ENCODE results near the gene CACNA1D.

CACNA1D gene

GRCh38 chr3:53649816-53650215, 155.4 kb downstream of the CACNA1D start:
- Histone ChIP-seq H3K9ac (ENCODE audit: low read depth, low read length, poor library complexity) (no peak overlapping the region), H4K8ac (ENCODE audit: low read depth, low read length) (no peak overlapping the region), H3K36me3 (replicated peaks in 1 of 2; ENCODE audit: control insufficient read depth in 2 of 2, insufficient read depth in 2 of 2, low read length in 2 of 2) (no peaks in the 10 kb centered on the region), H2AK5ac (ENCODE audit: low read depth, low read length) (no peak overlapping the region), H3K9me3 (replicated peaks in 1 of 2; ENCODE audit: control insufficient read depth in 2 of 2, insufficient read depth in 1 of 2, low read depth in 1 of 2, low read length in 2 of 2) (peaks cover 0 to 4% of the 10 kb centered on the region in 2 donors), H3K4me1 (ENCODE audit: control insufficient read depth in 2 of 2, insufficient read depth in 1 of 2, low read depth in 1 of 2, low read length in 2 of 2) (no peaks in the 10 kb centered on the region), H3K27me3 (ENCODE audit: control insufficient read depth in 3 of 3, insufficient read depth in 3 of 3, low read depth in 1 of 3, low read length in 3 of 3) (no peaks in the 10 kb centered on the region), H2BK5ac (ENCODE audit: low read length) (no peak overlapping the region), H4K91ac (ENCODE audit: low read depth, low read length, poor library complexity) (no peak overlapping the region), H2BK12ac (ENCODE audit: low read length) (no peak overlapping the region), H2BK120ac (ENCODE audit: low read depth, low read length) (no peak overlapping the region), H3K4ac (ENCODE audit: low read length) (no peak overlapping the region), H3K4me3 (ENCODE audit: low read length in 2 of 2) (no peak overlapping the region), H2BK15ac (ENCODE audit: low read length) (no peak overlapping the region), H3K79me1 (ENCODE audit: low read depth, low read length) (no peaks in the 10 kb centered on the region), H3K23ac (ENCODE audit: low read depth, low read length, poor library complexity) (no peak overlapping the region), H2AFZ (ENCODE audit: low read length) (no peak overlapping the region), H3K27ac (replicated peaks; ENCODE audit: low read length) (no peak overlapping the region), H3K14ac (ENCODE audit: low read length) (no peak overlapping the region), H3K18ac (ENCODE audit: low read length) (no peak overlapping the region), H3K4me2 (ENCODE audit: insufficient read depth, low read length, poor library complexity, severe bottlenecking) (no peak overlapping the region)
- no peak for DNase-seq (ENCODE audit: low spot score)
- WGBS, 2 donors (ENCODE audit: extremely low coverage in 2 of 2, insufficient read length in 2 of 2, insufficient replicate concordance in 1 of 2), result no CpG with 5 or more reads among the region's 4 CpGs

GRCh38 chr3:53650424-53650823, 156.0 kb downstream of the CACNA1D start:
- Histone ChIP-seq H2BK5ac (ENCODE audit: low read length) (no peak overlapping the region), H3K79me1 (ENCODE audit: low read depth, low read length) (no peaks in the 10 kb centered on the region), H3K9ac (ENCODE audit: low read depth, low read length, poor library complexity) (no peak overlapping the region), H3K27me3 (ENCODE audit: control insufficient read depth in 3 of 3, insufficient read depth in 3 of 3, low read depth in 1 of 3, low read length in 3 of 3) (no peaks in the 10 kb centered on the region), H3K23ac (ENCODE audit: low read depth, low read length, poor library complexity) (no peak overlapping the region), H2AFZ (ENCODE audit: low read length) (no peak overlapping the region), H2AK5ac (ENCODE audit: low read depth, low read length) (no peak overlapping the region), H3K4me3 (ENCODE audit: low read length in 2 of 2) (no peak overlapping the region), H3K4ac (ENCODE audit: low read length) (no peak overlapping the region), H2BK120ac (ENCODE audit: low read depth, low read length) (no peak overlapping the region), H3K9me3 (replicated peaks in 1 of 2; ENCODE audit: control insufficient read depth in 2 of 2, insufficient read depth in 1 of 2, low read depth in 1 of 2, low read length in 2 of 2) (peaks cover 0 to 4% of the 10 kb centered on the region in 2 donors), H4K8ac (ENCODE audit: low read depth, low read length) (no peak overlapping the region), H4K91ac (ENCODE audit: low read depth, low read length, poor library complexity) (no peak overlapping the region), H3K36me3 (replicated peaks in 1 of 2; ENCODE audit: control insufficient read depth in 2 of 2, insufficient read depth in 2 of 2, low read length in 2 of 2) (no peaks in the 10 kb centered on the region), H2BK12ac (ENCODE audit: low read length) (no peak overlapping the region), H3K14ac (ENCODE audit: low read length) (no peak overlapping the region), H3K4me2 (ENCODE audit: insufficient read depth, low read length, poor library complexity, severe bottlenecking) (no peak overlapping the region), H3K18ac (ENCODE audit: low read length) (no peak overlapping the region), H3K27ac (replicated peaks; ENCODE audit: low read length) (no peak overlapping the region), H3K4me1 (ENCODE audit: control insufficient read depth in 2 of 2, insufficient read depth in 1 of 2, low read depth in 1 of 2, low read length in 2 of 2) (no peaks in the 10 kb centered on the region), H2BK15ac (ENCODE audit: low read length) (no peak overlapping the region)
- WGBS, 2 donors (ENCODE audit: extremely low coverage in 2 of 2, insufficient read length in 2 of 2, insufficient replicate concordance in 1 of 2), result no CpG with 5 or more reads among the region's 5 CpGs
- no peak for DNase-seq (ENCODE audit: low spot score)

- Histone ChIP-seq H3K9me3 (replicated peaks in 1 of 2; ENCODE audit: control insufficient read depth in 2 of 2, insufficient read depth in 1 of 2, low read depth in 1 of 2, low read length in 2 of 2) (peaks cover 0 to 4% of the 10 kb centered on the region in 2 donors), H3K79me1 (ENCODE audit: low read depth, low read length) (no peaks in the 10 kb centered on the region), H2AK5ac (ENCODE audit: low read depth, low read length) (no peak overlapping the region), H3K27ac (replicated peaks; ENCODE audit: low read length) (no peak overlapping the region), H2BK120ac (ENCODE audit: low read depth, low read length) (no peak overlapping the region), H2BK15ac (ENCODE audit: low read length) (no peak overlapping the region), H3K18ac (ENCODE audit: low read length) (no peak overlapping the region), H3K4me3 (ENCODE audit: low read length in 2 of 2) (no peak overlapping the region), H2BK12ac (ENCODE audit: low read length) (no peak overlapping the region), H3K14ac (ENCODE audit: low read length) (no peak overlapping the region), H3K4me1 (ENCODE audit: control insufficient read depth in 2 of 2, insufficient read depth in 1 of 2, low read depth in 1 of 2, low read length in 2 of 2) (no peaks in the 10 kb centered on the region), H3K27me3 (ENCODE audit: control insufficient read depth in 3 of 3, insufficient read depth in 3 of 3, low read depth in 1 of 3, low read length in 3 of 3) (no peaks in the 10 kb centered on the region), H3K23ac (ENCODE audit: low read depth, low read length, poor library complexity) (no peak overlapping the region), H3K4me2 (ENCODE audit: insufficient read depth, low read length, poor library complexity, severe bottlenecking) (no peak overlapping the region), H4K8ac (ENCODE audit: low read depth, low read length) (no peak overlapping the region), H2AFZ (ENCODE audit: low read length) (no peak overlapping the region), H2BK5ac (ENCODE audit: low read length) (no peak overlapping the region), H3K4ac (ENCODE audit: low read length) (no peak overlapping the region), H3K9ac (ENCODE audit: low read depth, low read length, poor library complexity) (no peak overlapping the region), H4K91ac (ENCODE audit: low read depth, low read length, poor library complexity) (no peak overlapping the region), H3K36me3 (replicated peaks in 1 of 2; ENCODE audit: control insufficient read depth in 2 of 2, insufficient read depth in 2 of 2, low read length in 2 of 2) (no peaks in the 10 kb centered on the region)
- no peak for DNase-seq (ENCODE audit: low spot score)
- WGBS, 2 donors (ENCODE audit: extremely low coverage in 2 of 2, insufficient read length in 2 of 2, insufficient replicate concordance in 1 of 2), result no CpG with 5 or more reads among the region's 5 CpGs
These were observed 156.7 kb downstream of the CACNA1D start for GRCh38 chr3:53650928-53651661.

GRCh38 chr3:53651927-53652326, 157.5 kb downstream of the CACNA1D start:
- H2BK15ac ChIP-seq (ENCODE audit: low read length), result no peak overlapping the region
- no peak for DNase-seq (ENCODE audit: low spot score)

More at GRCh38 chr3:53651927-53652326, 157.5 kb downstream of the CACNA1D start:
- Histone ChIP-seq H2AFZ (ENCODE audit: low read length) (no peak overlapping the region), H2AK5ac (ENCODE audit: low read depth, low read length) (no peak overlapping the region), H4K8ac (ENCODE audit: low read depth, low read length) (no peak overlapping the region), H4K91ac (ENCODE audit: low read depth, low read length, poor library complexity) (no peak overlapping the region), H3K4me1 (ENCODE audit: control insufficient read depth in 2 of 2, insufficient read depth in 1 of 2, low read depth in 1 of 2, low read length in 2 of 2) (no peaks in the 10 kb centered on the region), H3K4ac (ENCODE audit: low read length) (no peak overlapping the region), H3K18ac (ENCODE audit: low read length) (no peak overlapping the region), H3K27me3 (ENCODE audit: control insufficient read depth in 3 of 3, insufficient read depth in 3 of 3, low read depth in 1 of 3, low read length in 3 of 3) (no peaks in the 10 kb centered on the region), H2BK120ac (ENCODE audit: low read depth, low read length) (no peak overlapping the region), H2BK5ac (ENCODE audit: low read length) (no peak overlapping the region), H3K36me3 (replicated peaks in 1 of 2; ENCODE audit: control insufficient read depth in 2 of 2, insufficient read depth in 2 of 2, low read length in 2 of 2) (no peaks in the 10 kb centered on the region), H2BK12ac (ENCODE audit: low read length) (no peak overlapping the region), H3K4me2 (ENCODE audit: insufficient read depth, low read length, poor library complexity, severe bottlenecking) (no peak overlapping the region), H3K9me3 (replicated peaks in 1 of 2; ENCODE audit: control insufficient read depth in 2 of 2, insufficient read depth in 1 of 2, low read depth in 1 of 2, low read length in 2 of 2) (peaks cover 0 to 4% of the 10 kb centered on the region in 2 donors), H3K23ac (ENCODE audit: low read depth, low read length, poor library complexity) (no peak overlapping the region), H3K14ac (ENCODE audit: low read length) (no peak overlapping the region), H3K9ac (ENCODE audit: low read depth, low read length, poor library complexity) (no peak overlapping the region), H3K79me1 (ENCODE audit: low read depth, low read length) (no peaks in the 10 kb centered on the region), H3K4me3 (ENCODE audit: low read length in 2 of 2) (peak overlapping the region in 1 of 2 donors; percentile 35), H3K27ac (replicated peaks; ENCODE audit: low read length) (no peak overlapping the region)
- no CpG with 5 or more reads among the region's 8 CpGs for WGBS, 2 donors (ENCODE audit: extremely low coverage in 2 of 2, insufficient read length in 2 of 2, insufficient replicate concordance in 1 of 2)

Measured in neuronal stem cell (in vitro differentiated cells).